LNCaP clone FGC (cell line): Measurements from ENCODE around the gene PIGK.

Experiments
- DNase-seq: peaks from one replicate; pipeline ENCODE4 v3.0.0-alpha.2; 2011; ENCODE audit warnings: low read depth
- H3K4me3 ChIP-seq: 2 replicates; pipeline ENCODE4 v1.5.1; 2011; ENCODE audit warnings: mild to moderate bottlenecking, low read depth, low read length, control low read depth
- CTCF ChIP-seq: IDR thresholded peaks from 2 replicates; pipeline ENCODE4 v1.5.1; 2012; ENCODE audit warnings: mild to moderate bottlenecking; ENCODE audit not compliant: control insufficient read depth, insufficient read depth; ENCODE audit errors: extremely low read depth

The PIGK gene

GRCh38 chr1:77044133-77044849 lies 174.9 kb downstream of the PIGK start:
- no peak for DNase-seq
- no peak overlapping the region for H3K4me3 ChIP-seq
- TF ChIP-seq CTCF, result no peak

GRCh38 chr1:77040826-77041225 lies 178.4 kb downstream of the PIGK start:
- no peak for DNase-seq
- no peak for TF ChIP-seq CTCF
- H3K4me3 ChIP-seq, result no peak overlapping the region

DNA sequence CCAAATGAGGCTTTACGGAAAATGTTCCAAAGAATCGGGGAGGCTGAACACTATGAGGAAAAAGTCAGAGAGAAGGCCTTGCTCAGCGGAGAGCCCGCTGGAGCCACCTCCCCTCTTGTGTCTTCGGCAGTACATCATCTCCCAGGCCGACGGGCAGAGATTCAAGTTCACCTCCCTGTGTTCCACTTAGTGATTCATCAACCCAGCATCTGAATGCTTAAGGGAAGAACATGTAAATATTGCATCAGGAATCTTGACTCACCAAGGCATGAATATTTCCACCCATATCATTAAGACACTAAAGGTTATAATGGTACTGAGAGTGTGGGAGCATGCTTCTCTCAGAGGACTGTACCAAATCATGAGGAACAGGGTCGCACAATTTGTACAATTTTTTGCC lies 179.5 kb downstream of the PIGK start:
- TF ChIP-seq CTCF, result no peak
- H3K4me3 ChIP-seq, result no peak overlapping the region
- DNase-seq, result no peak

- no peak overlapping the region for H3K4me3 ChIP-seq
- no peak for TF ChIP-seq CTCF
- DNase-seq, result no peak
Measured at GRCh38 chr1:77039111-77039510, 180.1 kb downstream of the PIGK start.
